Ascending aorta (tissue), 2 donors: Measurements from ENCODE around the gene ADAMTS16. TPM values are rescaled to one million over a fixed set of nuclear protein-coding genes. Genes with fewer than 3 reads are reported as not detected.

Experiments
- DNase-seq, 2 donors: peaks; one replicate each; pipeline ENCODE4 v3.0.0-alpha.2; 2019; ENCODE audit warnings: low spot score in 2 of 2
- H3K27ac ChIP-seq, 2 donors: fragments of 200-600 bp; sonication (generic); one replicate each; pipeline ENCODE4 v1.5.1; 2016 to 2017; ENCODE audit warnings: mild to moderate bottlenecking in 1 of 2
- H3K27me3 ChIP-seq: fragments of 200-600 bp; sonication (generic); one replicate; pipeline ENCODE4 v1.5.1; 2017
- H3K36me3 ChIP-seq, 2 donors: fragments of 200-600 bp; sonication (generic); one replicate each; pipeline ENCODE4 v1.5.1; 2016
- H3K4me1 ChIP-seq, 2 donors: fragments of 200-600 bp; sonication (generic); one replicate each; pipeline ENCODE4 v1.5.1; 2016 to 2017; ENCODE audit warnings: mild to moderate bottlenecking in 1 of 2
- H3K4me3 ChIP-seq, 2 donors: fragments of 200-600 bp; sonication (generic); one replicate each; pipeline ENCODE4 v1.5.1; 2016 to 2017; ENCODE audit warnings: mild to moderate bottlenecking in 1 of 2
- H3K9me3 ChIP-seq, 2 donors: fragments of 200-600 bp; sonication (generic); one replicate each; pipeline ENCODE4 v1.5.1; 2016
- intact Hi-C: fragments of 100-400 bp; cut with DNase I; formaldehyde crosslinking; loops from one replicate; pipeline ENCODE4 v1.15.1; 2023
- total RNA-seq: library from RNA; depleted of rRNA; stranded (reverse); fragments of >200 nt; gene quantifications from one replicate; pipeline ENCODE4 v1.1.0, GENCODE V29; 2016
- TF ChIP-seq, protein P1 (sequence below), 3 experiments: fragments of 200-600 bp in 2 of 3; fragments of 450-650 bp in 1 of 3; sonication (generic) in 2 of 3; IDR thresholded peaks; one replicate each; pipeline ENCODE4 v1.5.1; 2016 to 2019; ENCODE audit warnings: antibody characterized with exemption in 3 of 3, mild to moderate bottlenecking in 1 of 3, moderate library complexity in 1 of 3

Gene ADAMTS16
- total RNA-seq, 1 donor from 2014 or later = 1.6 TPM

DNA sequence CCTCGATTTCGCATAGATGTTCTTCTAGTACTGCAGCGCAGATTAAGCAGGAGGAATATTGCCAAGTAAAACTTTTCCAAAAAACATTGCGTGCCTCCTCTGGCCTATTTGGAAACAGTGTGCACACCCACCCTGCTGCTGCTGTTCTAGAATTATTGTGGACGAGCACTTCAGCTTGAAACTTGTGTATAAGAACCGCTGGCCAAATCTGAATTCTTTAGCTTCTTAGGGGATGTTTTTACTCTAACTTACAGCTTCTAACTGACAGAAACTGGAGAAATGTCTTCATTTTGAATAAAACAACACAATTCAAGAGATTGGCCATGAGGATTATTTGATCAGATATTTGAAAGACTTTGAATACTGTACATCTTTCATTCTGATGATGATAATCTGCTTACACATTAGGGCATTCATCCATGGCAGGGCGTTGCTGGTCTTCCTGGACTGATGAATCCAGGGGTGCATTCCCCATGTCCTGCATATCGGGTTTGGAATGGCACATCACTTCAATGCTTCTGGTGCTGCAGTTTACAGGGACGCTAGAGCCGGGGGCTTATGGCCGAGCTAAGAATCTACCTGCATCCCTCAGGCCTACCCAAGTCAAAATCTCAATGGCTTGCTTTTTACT, 6.5 kb downstream of the ADAMTS16 start:
- H3K9me3 ChIP-seq = peaks cover 0 to 3% of the 10 kb centered on the region in 2 donors
- no peaks in the 10 kb centered on the region for H3K4me1 ChIP-seq
- no peaks in the 10 kb centered on the region for H3K27me3 ChIP-seq
- intact Hi-C loops = no loop called here
- no peaks in the 10 kb centered on the region for H3K36me3 ChIP-seq
- no peak overlapping the region for H3K4me3 ChIP-seq
- TF ChIP-seq, protein P1, sequence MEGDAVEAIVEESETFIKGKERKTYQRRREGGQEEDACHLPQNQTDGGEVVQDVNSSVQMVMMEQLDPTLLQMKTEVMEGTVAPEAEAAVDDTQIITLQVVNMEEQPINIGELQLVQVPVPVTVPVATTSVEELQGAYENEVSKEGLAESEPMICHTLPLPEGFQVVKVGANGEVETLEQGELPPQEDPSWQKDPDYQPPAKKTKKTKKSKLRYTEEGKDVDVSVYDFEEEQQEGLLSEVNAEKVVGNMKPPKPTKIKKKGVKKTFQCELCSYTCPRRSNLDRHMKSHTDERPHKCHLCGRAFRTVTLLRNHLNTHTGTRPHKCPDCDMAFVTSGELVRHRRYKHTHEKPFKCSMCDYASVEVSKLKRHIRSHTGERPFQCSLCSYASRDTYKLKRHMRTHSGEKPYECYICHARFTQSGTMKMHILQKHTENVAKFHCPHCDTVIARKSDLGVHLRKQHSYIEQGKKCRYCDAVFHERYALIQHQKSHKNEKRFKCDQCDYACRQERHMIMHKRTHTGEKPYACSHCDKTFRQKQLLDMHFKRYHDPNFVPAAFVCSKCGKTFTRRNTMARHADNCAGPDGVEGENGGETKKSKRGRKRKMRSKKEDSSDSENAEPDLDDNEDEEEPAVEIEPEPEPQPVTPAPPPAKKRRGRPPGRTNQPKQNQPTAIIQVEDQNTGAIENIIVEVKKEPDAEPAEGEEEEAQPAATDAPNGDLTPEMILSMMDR (IDR thresholded peaks at IDR 0.05) = no peak
- DNase-seq = no peak
- H3K27ac ChIP-seq = no peak overlapping the region

DNA sequence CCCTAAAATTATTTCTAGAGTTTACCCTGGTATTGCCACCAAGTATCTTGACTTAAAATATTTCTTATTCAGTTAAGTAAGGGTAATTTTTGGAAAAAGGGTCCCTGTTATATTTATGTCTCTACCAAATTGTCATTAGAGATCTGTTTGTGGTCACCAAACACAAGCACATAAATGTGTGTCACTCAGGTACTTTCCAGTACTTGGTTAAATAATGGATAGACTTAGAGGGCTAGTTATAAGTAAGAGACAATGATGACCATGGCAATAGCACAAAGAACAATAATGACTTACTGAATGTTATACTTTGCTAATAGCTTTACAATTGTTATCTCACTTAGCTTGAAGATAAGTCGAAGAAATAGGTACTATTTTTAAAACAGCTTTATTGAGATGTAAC, 9.0 kb downstream of the ADAMTS16 start:
- no peak for DNase-seq
- Histone ChIP-seq H3K27ac (no peak overlapping the region), H3K4me3 (no peak overlapping the region), H3K36me3 (no peaks in the 10 kb centered on the region), H3K4me1 (no peaks in the 10 kb centered on the region), H3K27me3 (no peaks in the 10 kb centered on the region), H3K9me3 (peaks cover 0 to 3% of the 10 kb centered on the region in 2 donors)
- TF ChIP-seq, protein P1 (IDR thresholded peaks at IDR 0.05) = no peak
- intact Hi-C loops = no loop called here

DNA sequence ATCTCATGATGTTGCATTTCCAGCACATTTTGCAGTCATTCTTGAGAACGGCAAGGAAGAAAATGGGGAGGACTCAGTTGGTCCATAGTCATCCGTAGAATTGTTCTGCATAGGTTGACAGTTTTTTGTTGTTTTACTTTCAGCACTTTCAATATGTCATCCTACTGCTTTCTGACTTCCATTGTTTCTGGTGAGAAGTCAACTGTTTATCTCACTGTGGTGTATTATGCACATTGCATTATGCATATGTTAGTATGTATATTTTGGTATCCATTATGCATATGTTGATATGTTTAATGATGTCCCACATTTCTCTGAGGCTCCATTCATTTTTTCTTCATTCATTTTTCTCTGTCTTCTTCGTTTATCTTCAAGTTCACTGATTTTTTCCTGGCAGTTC, 10.5 kb downstream of the ADAMTS16 start:
- TF ChIP-seq, protein P1 (IDR thresholded peaks at IDR 0.05) = no peak
- H3K9me3 ChIP-seq = peaks cover 0 to 3% of the 10 kb centered on the region in 2 donors
- no peaks in the 10 kb centered on the region for H3K27me3 ChIP-seq
- DNase-seq = no peak
- no peaks in the 10 kb centered on the region for H3K36me3 ChIP-seq
- intact Hi-C loops = no loop called here
- H3K4me1 ChIP-seq = no peaks in the 10 kb centered on the region
- H3K27ac ChIP-seq = no peak overlapping the region
- no peak overlapping the region for H3K4me3 ChIP-seq

GRCh38 chr5:5154733-5155132, 14.6 kb downstream of the ADAMTS16 start:
- no peaks in the 10 kb centered on the region for H3K4me1 ChIP-seq
- no peaks in the 10 kb centered on the region for H3K9me3 ChIP-seq
- H3K27ac ChIP-seq = no peak overlapping the region
- TF ChIP-seq, protein P1 (IDR thresholded peaks at IDR 0.05) = no peak
- DNase-seq = no peak
- intact Hi-C loops = no loop called here
- no peaks in the 10 kb centered on the region for H3K36me3 ChIP-seq
- no peak overlapping the region for H3K4me3 ChIP-seq
- H3K27me3 ChIP-seq = no peaks in the 10 kb centered on the region

DNA sequence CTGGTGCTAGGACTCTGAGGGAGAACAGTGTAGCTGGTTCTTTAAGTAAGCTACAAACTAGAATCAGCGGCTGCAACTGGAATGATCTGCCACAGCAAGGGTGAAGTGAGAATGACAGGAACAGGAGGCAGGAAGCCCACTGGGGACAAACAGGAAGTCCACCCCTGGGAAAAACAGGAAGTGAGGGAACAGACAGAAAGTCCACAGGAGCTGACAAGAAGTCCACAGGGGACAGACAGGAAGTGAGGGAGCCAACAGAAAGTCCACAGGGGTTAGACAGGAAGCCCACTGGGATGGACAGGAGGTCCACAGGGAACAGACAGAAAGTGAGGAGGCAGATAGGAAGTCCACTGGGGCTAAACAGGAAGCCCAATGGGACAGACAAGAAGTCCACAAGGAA, 15.5 kb downstream of the ADAMTS16 start:
- no peaks in the 10 kb centered on the region for H3K36me3 ChIP-seq
- no peaks in the 10 kb centered on the region for H3K27me3 ChIP-seq
- no peak for DNase-seq
- no peak overlapping the region for H3K27ac ChIP-seq
- TF ChIP-seq, protein P1 (IDR thresholded peaks at IDR 0.05) = no peak
- intact Hi-C loops = no loop called here
- no peaks in the 10 kb centered on the region for H3K9me3 ChIP-seq
- H3K4me1 ChIP-seq = no peaks in the 10 kb centered on the region
- no peak overlapping the region for H3K4me3 ChIP-seq
